Pericardium fibroblast (primary cell): Measurements from ENCODE around the gene STATH. TPM values are rescaled to one million over a fixed set of nuclear protein-coding genes. Genes with fewer than 3 reads are reported as not detected.

ENCODE experiments used
- total RNA-seq: library from RNA; depleted of rRNA; stranded (reverse); fragments of >200 nt; gene quantifications from 2 replicates; pipeline ENCODE4 v1.2.3, GENCODE V29; 2015

STATH gene, protein sequence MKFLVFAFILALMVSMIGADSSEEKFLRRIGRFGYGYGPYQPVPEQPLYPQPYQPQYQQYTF
- not detected in 2 replicates for total RNA-seq

DNA sequence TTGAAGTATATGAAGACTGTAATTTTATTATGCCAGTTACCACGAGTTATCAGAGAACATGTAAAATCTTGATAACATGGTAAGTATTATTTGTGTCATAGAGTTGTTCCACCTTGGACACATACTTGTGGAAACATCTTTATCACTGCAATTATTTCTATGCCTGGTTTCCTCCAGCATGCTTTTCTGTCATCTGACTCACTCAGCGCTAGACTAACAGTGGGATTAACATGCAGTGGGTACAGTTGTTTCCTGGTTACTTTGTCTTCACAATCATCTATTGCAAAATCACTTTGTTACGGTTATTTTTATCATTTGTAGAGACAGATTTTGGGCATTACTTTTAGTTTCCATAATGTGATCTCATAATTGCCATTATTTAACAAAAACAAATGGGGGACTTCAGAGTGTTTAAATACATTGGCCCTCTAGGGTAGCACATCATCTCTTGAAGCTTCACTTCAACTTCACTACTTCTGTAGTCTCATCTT, at the start of gene STATH:
STATH (plus strand) TSS at position 441 of the 491 bp plus-strand sequence. CDS start 2,472 bp downstream, outside the sequence.

DNA sequence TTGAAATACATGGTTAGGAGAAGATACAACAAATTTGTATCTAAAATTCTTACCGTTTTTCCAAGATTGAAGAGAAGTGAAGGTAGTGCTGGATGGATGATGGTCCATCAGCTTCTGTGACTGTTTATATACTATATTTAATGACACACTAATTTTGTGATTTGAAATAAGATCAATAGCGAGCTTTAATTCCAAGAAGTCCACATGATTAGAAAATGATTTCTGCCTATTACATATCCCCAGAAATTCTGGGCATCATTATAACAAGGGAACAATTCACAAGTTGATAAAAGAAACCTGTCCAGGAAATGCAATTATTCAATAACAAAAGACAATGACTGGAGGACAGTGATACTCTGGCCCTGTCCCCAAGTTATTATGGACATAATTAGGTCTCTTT, 30.1 kb upstream of the STATH start, which contains the start of gene CSN2:
CSN2 (minus strand) TSS at position 101 of the 400 bp plus-strand sequence. CDS start 4,733 bp downstream, outside the sequence.

DNA sequence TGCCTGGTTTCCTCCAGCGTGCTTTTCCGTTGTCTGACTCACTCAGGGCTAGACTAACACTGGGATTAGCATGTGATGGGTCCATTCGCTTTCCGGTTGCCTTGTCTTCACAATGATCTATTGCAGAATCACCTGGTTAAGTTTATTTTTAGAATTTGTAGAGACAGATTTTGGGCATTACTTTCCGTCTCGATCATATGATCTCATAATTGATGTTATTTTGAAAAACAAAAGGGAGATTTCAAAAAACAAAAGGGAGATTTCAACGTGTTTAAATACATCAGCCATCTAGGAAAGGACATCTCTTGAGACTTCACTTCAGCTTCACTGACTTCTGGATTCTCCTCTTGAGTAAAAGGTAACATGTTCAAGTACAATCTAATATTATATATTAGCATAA, 32.4 kb downstream of the STATH start, which contains the start of gene HTN3:
HTN3 (plus strand) TSS at position 301 of the 400 bp plus-strand sequence. CDS start 2,282 bp downstream, outside the sequence.

DNA sequence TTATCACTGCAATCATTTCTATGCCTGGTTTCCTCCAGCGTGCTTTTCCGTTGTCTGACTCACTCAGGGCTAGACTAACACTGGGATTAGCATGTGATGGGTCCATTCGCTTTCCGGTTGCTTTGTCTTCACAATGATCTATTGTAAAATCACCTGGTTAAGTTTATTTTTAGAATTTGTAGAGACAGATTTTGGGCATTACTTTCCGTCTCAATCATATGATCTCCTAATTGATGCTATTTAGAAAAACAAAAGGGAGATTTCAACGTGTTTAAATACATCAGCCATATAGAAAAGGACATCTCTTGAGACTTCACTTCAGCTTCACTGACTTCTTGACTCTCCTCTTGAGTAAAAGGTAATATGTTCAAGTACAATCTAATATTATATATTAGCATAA, 54.4 kb downstream of the STATH start, which contains the start of gene HTN1:
HTN1 (plus strand) TSS at position 301 of the 400 bp plus-strand sequence. CDS start 2,639 bp downstream, outside the sequence.

Other genes starting within 250 kb of the STATH start
- 1.6 and 2.0 TPM in 2 replicates for gene SULT1B1, start 235.3 kb upstream of the STATH start, total RNA-seq
- gene SULT1E1, start 135.8 kb upstream of the STATH start, total RNA-seq: 47.0 and 125 TPM in 2 replicates
- not detected in 2 replicates for gene CSN1S1, start 64.9 kb upstream of the STATH start, total RNA-seq
- not detected in 2 replicates for gene CSN2, start 30.2 kb upstream of the STATH start, total RNA-seq
- not detected in 2 replicates for gene HTN3, start 32.5 kb downstream of the STATH start, total RNA-seq
- gene HTN1, start 54.5 kb downstream of the STATH start, total RNA-seq: not detected in 2 replicates
- not detected in 2 replicates for gene PRR27, start 158.3 kb downstream of the STATH start, total RNA-seq
- not detected in 2 replicates for gene ODAM, start 199.8 kb downstream of the STATH start, total RNA-seq
- gene FDCSP, start 230.2 kb downstream of the STATH start, total RNA-seq: not detected in 2 replicates
- gene CSN3, start 246.6 kb downstream of the STATH start, total RNA-seq: not detected in 2 replicates